ENCODE results near the gene SULT2A1.

GRCh38 chr19:47901370-47901769 is 15.3 kb upstream of the SULT2A1 start:
- TF ChIP-seq POLR2A (IDR thresholded peaks at IDR 0.05) = no peak
- no peak for TF ChIP-seq CTCF (IDR thresholded peaks at IDR 0.05)
- no peak for TF ChIP-seq POLR2AphosphoS5 (IDR thresholded peaks at IDR 0.05)

Measured in gastroesophageal sphincter (tissue), 3 donors.